Sciatic nerve (tissue), 2 donors: ENCODE data around the gene ZNF140. TPM values are rescaled to one million over a fixed set of nuclear protein-coding genes. Genes with fewer than 3 reads are reported as not detected.

ENCODE experiments used
- ATAC-seq: fragments of 200-7000 bp; cut with Tn5 transposase; one replicate; pipeline ENCODE4 v1.9.1; 2020; ENCODE audit warnings: mild to moderate bottlenecking, moderate library complexity
- DNase-seq: peaks from one replicate; pipeline ENCODE4 v3.0.0-alpha.2; 2020; ENCODE audit warnings: low spot score
- intact Hi-C: fragments of 100-400 bp; cut with DNase I; formaldehyde crosslinking; loops from one replicate; pipeline ENCODE4 v1.14.2; 2022
- total RNA-seq: library from RNA; stranded (reverse); fragmentation: NEBNext Ultra II Directional; extraction: Animal tissue kit (Norgen Biotek cat#: 25700); gene quantifications from one replicate; pipeline ENCODE4 v1.2.1, GENCODE V29; 2021
- donor health status: DM: no; HTN: no; CAD: no.
- donor health status: DM: no; HTN: no; CAD: no.

ZNF140 gene
- total RNA-seq: 17.6 TPM

GRCh38 chr12:133080368-133081158 is at the start of gene ZNF140:
TSS of gene ZNF140 (plus strand) at chr12:133080923. CDS start at chr12:133081321, 398 bp downstream.
- peak; percentile 95 for ATAC-seq
- peak; percentile 96 for DNase-seq
- intact Hi-C loops: no loop called here

GRCh38 chr12:133037207-133038005 is 43.3 kb upstream of the ZNF140 start, which contains the start of gene ZNF84:
TSS of gene ZNF84 (plus strand) at chr12:133037509. CDS start at chr12:133041468, 3,959 bp downstream.
- intact Hi-C loops: no loop called here
- ATAC-seq: peak; percentile 100
- peak; percentile 97 for DNase-seq

- DNase-seq (no peak), ATAC-seq (no peak)
- intact Hi-C loops: no loop called here
Measured at GRCh38 chr12:133038118-133038709, 42.5 kb upstream of the ZNF140 start.

GRCh38 chr12:133046698-133047097 is 34.0 kb upstream of the ZNF140 start:
- DNase-seq (no peak), ATAC-seq (no peak)
- intact Hi-C loops: no loop called here

- DNase-seq (no peak), ATAC-seq (no peak)
- intact Hi-C loops: no loop called here
Measured at GRCh38 chr12:133057446-133057845, 23.3 kb upstream of the ZNF140 start.

GRCh38 chr12:133058203-133059113 is 22.3 kb upstream of the ZNF140 start:
- intact Hi-C loops: no loop called here
- ATAC-seq (no peak), DNase-seq (no peak)

GRCh38 chr12:133061954-133062353 is 18.8 kb upstream of the ZNF140 start:
- ATAC-seq: no peak
- no peak for DNase-seq
- intact Hi-C loops: no loop called here

- DNase-seq (no peak), ATAC-seq (no peak)
- intact Hi-C loops: no loop called here
Measured at GRCh38 chr12:133063556-133063955, 17.2 kb upstream of the ZNF140 start.

GRCh38 chr12:133073836-133074235 is 6.9 kb upstream of the ZNF140 start:
- DNase-seq (no peak), ATAC-seq (no peak)
- intact Hi-C loops: no loop called here

GRCh38 chr12:133080026-133080367 is 726 bp upstream of the ZNF140 start:
- DNase-seq (peak; percentile 98), ATAC-seq (peak; percentile 97)
- intact Hi-C loops: no loop called here

- no peak for DNase-seq
- ATAC-seq: no peak
- intact Hi-C loops: no loop called here
Measured at GRCh38 chr12:133081159-133081780, 547 bp downstream of the ZNF140 start.

GRCh38 chr12:133083345-133083744 is 2.6 kb downstream of the ZNF140 start:
- no peak for ATAC-seq
- DNase-seq: no peak
- intact Hi-C loops: no loop called here

- DNase-seq (no peak), ATAC-seq (no peak)
- intact Hi-C loops: no loop called here
Measured at GRCh38 chr12:133105620-133106019, 24.9 kb downstream of the ZNF140 start.

GRCh38 chr12:133106253-133106652 is 25.5 kb downstream of the ZNF140 start:
- no peak for ATAC-seq
- intact Hi-C loops: no loop called here
- DNase-seq: no peak

- no peak for DNase-seq
Measured at GRCh38 chr12:133107121-133107520, 26.4 kb downstream of the ZNF140 start.

GRCh38 chr12:133108150-133108549 is 27.4 kb downstream of the ZNF140 start:
- intact Hi-C loops: no loop called here
- ATAC-seq (no peak), DNase-seq (no peak)

More at GRCh38 chr12:133107121-133107520, 26.4 kb downstream of the ZNF140 start:
- intact Hi-C loops: no loop called here
- ATAC-seq: no peak

GRCh38 chr12:133120385-133121191 is 39.9 kb downstream of the ZNF140 start:
- intact Hi-C loops: no loop called here
- no peak for DNase-seq
- no peak for ATAC-seq

- no peak for DNase-seq
- intact Hi-C loops: no loop called here
Measured at GRCh38 chr12:133124674-133125073, 44.0 kb downstream of the ZNF140 start.

More at GRCh38 chr12:133124674-133125073, 44.0 kb downstream of the ZNF140 start:
- ATAC-seq: no peak
